ENCODE results near the gene ZYG11B. TPM values are rescaled to one million over a fixed set of nuclear protein-coding genes. Genes with fewer than 3 reads are reported as not detected.
"Not testable (repeated sequence)": the region's sequence is repeated elsewhere in the genome, so short reads cannot be mapped to it uniquely, and the experiment has no call there.

Gene ZYG11B
- polyA plus RNA-seq, 1 donor: 13.1 TPM

- no peak overlapping the region for H3K27ac ChIP-seq (ENCODE audit: low read length)
- H3K36me3 ChIP-seq (ENCODE audit: control insufficient read depth, insufficient read depth, low read length): peaks cover 32% of the 10 kb centered on the region
- DNase-seq: no peak
- H3K27me3 ChIP-seq (ENCODE audit: control insufficient read depth, insufficient read depth, low read length): no peaks in the 10 kb centered on the region
- WGBS (ENCODE audit: insufficient coverage, low lambda C conversion rate): no CpG with 5 or more reads among the region's 1 CpG
- no peak overlapping the region for H3K4me3 ChIP-seq (ENCODE audit: low read length)
- H3K9me3 ChIP-seq (ENCODE audit: control insufficient read depth, low read depth, low read length): no peaks in the 10 kb centered on the region
- no peaks in the 10 kb centered on the region for H3K4me1 ChIP-seq (ENCODE audit: control insufficient read depth, insufficient read depth, low read length)
Observed at GRCh38 chr1:52792036-52792435, 65.8 kb downstream of the ZYG11B start.

DNA sequence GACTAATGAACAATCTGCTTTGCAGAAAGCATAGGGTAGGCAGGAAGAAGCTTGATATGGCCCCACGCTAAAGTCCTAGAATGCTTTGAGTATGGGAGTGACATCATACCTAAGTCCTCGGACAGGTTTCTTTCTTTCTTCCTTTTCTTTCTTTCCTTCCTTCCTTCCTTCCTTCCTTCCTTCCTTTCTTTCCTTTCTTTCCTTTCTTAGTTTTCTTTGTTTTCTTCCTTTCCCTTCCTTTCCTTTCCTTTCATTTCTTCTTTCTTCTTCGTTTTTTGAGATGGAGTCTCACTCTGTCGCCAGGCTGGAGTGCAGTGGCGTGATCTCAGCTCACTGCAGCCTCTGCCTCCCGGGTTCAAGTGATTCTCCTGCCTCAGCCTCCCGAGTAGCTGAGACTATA, 67.5 kb downstream of the ZYG11B start:
- not testable (repeated sequence) for DNase-seq; H3K9me3 ChIP-seq (ENCODE audit: control insufficient read depth, low read depth, low read length); H3K27me3 ChIP-seq (ENCODE audit: control insufficient read depth, insufficient read depth, low read length); H3K27ac ChIP-seq (ENCODE audit: low read length); H3K4me1 ChIP-seq (ENCODE audit: control insufficient read depth, insufficient read depth, low read length); H3K4me3 ChIP-seq (ENCODE audit: low read length)
- WGBS (ENCODE audit: insufficient coverage, low lambda C conversion rate): 90% methylated on average over 2 of the region's 7 CpGs
- peaks cover 35% of the 10 kb centered on the region for H3K36me3 ChIP-seq (ENCODE audit: control insufficient read depth, insufficient read depth, low read length)

- Histone ChIP-seq H3K36me3 (ENCODE audit: control insufficient read depth, insufficient read depth, low read length) (peaks cover 29% of the 10 kb centered on the region), H3K9me3 (ENCODE audit: control insufficient read depth, low read depth, low read length) (no peaks in the 10 kb centered on the region), H3K27ac (ENCODE audit: low read length) (no peak overlapping the region), H3K4me1 (ENCODE audit: control insufficient read depth, insufficient read depth, low read length) (no peaks in the 10 kb centered on the region), H3K4me3 (ENCODE audit: low read length) (no peak overlapping the region), H3K27me3 (ENCODE audit: control insufficient read depth, insufficient read depth, low read length) (no peaks in the 10 kb centered on the region)
- WGBS (ENCODE audit: insufficient coverage, low lambda C conversion rate): 100% methylated on average over 3 of the region's 3 CpGs
- no peak for DNase-seq
Observed at GRCh38 chr1:52795464-52795863, 69.2 kb downstream of the ZYG11B start.

- peaks cover 24% of the 10 kb centered on the region for H3K36me3 ChIP-seq (ENCODE audit: control insufficient read depth, insufficient read depth, low read length)
- H3K4me1 ChIP-seq (ENCODE audit: control insufficient read depth, insufficient read depth, low read length): no peaks in the 10 kb centered on the region
- no peaks in the 10 kb centered on the region for H3K27me3 ChIP-seq (ENCODE audit: control insufficient read depth, insufficient read depth, low read length)
- WGBS (ENCODE audit: insufficient coverage, low lambda C conversion rate): no CpG with 5 or more reads among the region's 3 CpGs
- H3K27ac ChIP-seq (ENCODE audit: low read length): no peak overlapping the region
- H3K4me3 ChIP-seq (ENCODE audit: low read length): no peak overlapping the region
- no peak for DNase-seq
- no peaks in the 10 kb centered on the region for H3K9me3 ChIP-seq (ENCODE audit: control insufficient read depth, low read depth, low read length)
Observed at GRCh38 chr1:52798331-52798730, 72.1 kb downstream of the ZYG11B start.

- peaks cover 20% of the 10 kb centered on the region for H3K36me3 ChIP-seq (ENCODE audit: control insufficient read depth, insufficient read depth, low read length)
Observed at GRCh38 chr1:52801011-52801410, 74.8 kb downstream of the ZYG11B start.

DNA sequence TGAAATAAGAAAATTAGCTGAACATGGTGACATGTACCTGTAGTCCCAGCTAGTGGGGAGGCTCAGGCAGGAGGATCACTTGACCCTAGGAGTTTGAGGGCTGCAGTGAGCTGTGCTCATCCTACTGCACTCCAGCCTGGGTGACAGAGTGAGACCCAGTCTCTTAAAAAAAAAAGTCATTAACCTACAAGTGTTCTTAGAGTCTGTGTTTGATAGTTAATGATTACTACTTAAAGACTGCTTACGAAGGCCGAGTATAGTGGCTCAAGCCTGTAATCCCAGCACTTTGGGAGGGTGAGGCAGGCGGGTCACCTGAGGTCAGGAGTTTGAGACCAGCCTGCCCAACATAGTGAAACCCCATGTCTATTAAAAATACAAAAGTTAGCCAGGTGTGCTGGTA, 77.8 kb downstream of the ZYG11B start:
- DNase-seq; H3K4me1 ChIP-seq (ENCODE audit: control insufficient read depth, insufficient read depth, low read length); H3K9me3 ChIP-seq (ENCODE audit: control insufficient read depth, low read depth, low read length); H3K36me3 ChIP-seq (ENCODE audit: control insufficient read depth, insufficient read depth, low read length); H3K27ac ChIP-seq (ENCODE audit: low read length); H3K27me3 ChIP-seq (ENCODE audit: control insufficient read depth, insufficient read depth, low read length); H3K4me3 ChIP-seq (ENCODE audit: low read length): not testable (repeated sequence)
- no CpG with 5 or more reads among the region's 3 CpGs for WGBS (ENCODE audit: insufficient coverage, low lambda C conversion rate)

More at GRCh38 chr1:52801011-52801410, 74.8 kb downstream of the ZYG11B start:
- Histone ChIP-seq H3K4me1 (ENCODE audit: control insufficient read depth, insufficient read depth, low read length) (no peaks in the 10 kb centered on the region), H3K27me3 (ENCODE audit: control insufficient read depth, insufficient read depth, low read length) (no peaks in the 10 kb centered on the region), H3K9me3 (ENCODE audit: control insufficient read depth, low read depth, low read length) (no peaks in the 10 kb centered on the region), H3K27ac (ENCODE audit: low read length) (no peak overlapping the region), H3K4me3 (ENCODE audit: low read length) (no peak overlapping the region)
- DNase-seq: no peak

GRCh38 chr1:52814465-52814864, 88.2 kb downstream of the ZYG11B start:
- WGBS (ENCODE audit: insufficient coverage, low lambda C conversion rate): 100% methylated on average over 1 of the region's 2 CpGs
- no peak for DNase-seq

GRCh38 chr1:52820830-52821229, 94.6 kb downstream of the ZYG11B start:
- H3K36me3 ChIP-seq (ENCODE audit: control insufficient read depth, insufficient read depth, low read length): peaks cover 26% of the 10 kb centered on the region
- 93% methylated on average over 3 of the region's 5 CpGs for WGBS (ENCODE audit: insufficient coverage, low lambda C conversion rate)
- H3K9me3 ChIP-seq (ENCODE audit: control insufficient read depth, low read depth, low read length); H3K4me3 ChIP-seq (ENCODE audit: low read length); DNase-seq; H3K27me3 ChIP-seq (ENCODE audit: control insufficient read depth, insufficient read depth, low read length); H3K27ac ChIP-seq (ENCODE audit: low read length); H3K4me1 ChIP-seq (ENCODE audit: control insufficient read depth, insufficient read depth, low read length): not testable (repeated sequence)

More at GRCh38 chr1:52814465-52814864, 88.2 kb downstream of the ZYG11B start:
- Histone ChIP-seq H3K9me3 (ENCODE audit: control insufficient read depth, low read depth, low read length) (no peaks in the 10 kb centered on the region), H3K4me3 (ENCODE audit: low read length) (no peak overlapping the region), H3K27ac (ENCODE audit: low read length) (no peak overlapping the region), H3K36me3 (ENCODE audit: control insufficient read depth, insufficient read depth, low read length) (peaks cover 40% of the 10 kb centered on the region), H3K27me3 (ENCODE audit: control insufficient read depth, insufficient read depth, low read length) (no peaks in the 10 kb centered on the region), H3K4me1 (ENCODE audit: control insufficient read depth, insufficient read depth, low read length) (no peaks in the 10 kb centered on the region)

DNA sequence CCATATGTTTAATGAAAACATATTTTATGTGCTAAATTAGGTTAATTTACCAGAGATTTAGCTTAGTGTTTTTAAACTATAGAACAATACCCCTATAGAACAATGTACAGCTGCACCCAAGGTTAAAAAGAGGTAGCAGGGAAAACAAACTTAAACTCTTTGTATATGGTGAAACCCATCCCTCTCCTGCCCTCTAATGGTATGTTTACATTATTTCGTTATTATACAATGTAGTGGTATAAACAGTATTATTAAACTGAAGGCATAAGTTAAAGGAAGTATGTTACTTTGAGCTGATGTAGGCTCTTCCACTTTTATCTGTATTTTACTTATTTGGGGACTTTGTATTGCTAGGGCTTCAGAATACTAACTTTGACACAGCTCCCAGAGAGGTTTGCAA, 99.6 kb downstream of the ZYG11B start:
- no peak overlapping the region for H3K4me3 ChIP-seq (ENCODE audit: low read length)
- no peaks in the 10 kb centered on the region for H3K4me1 ChIP-seq (ENCODE audit: control insufficient read depth, insufficient read depth, low read length)
- DNase-seq: no peak
- no peak overlapping the region for H3K27ac ChIP-seq (ENCODE audit: low read length)
- H3K9me3 ChIP-seq (ENCODE audit: control insufficient read depth, low read depth, low read length): no peaks in the 10 kb centered on the region
- H3K36me3 ChIP-seq (ENCODE audit: control insufficient read depth, insufficient read depth, low read length): peaks cover 9% of the 10 kb centered on the region
- no CpG with 5 or more reads among the region's 1 CpG for WGBS (ENCODE audit: insufficient coverage, low lambda C conversion rate)
- no peaks in the 10 kb centered on the region for H3K27me3 ChIP-seq (ENCODE audit: control insufficient read depth, insufficient read depth, low read length)

GRCh38 chr1:52834798-52835197, 108.5 kb downstream of the ZYG11B start:
- 78% methylated on average over 1 of the region's 3 CpGs for WGBS (ENCODE audit: insufficient coverage, low lambda C conversion rate)
- Histone ChIP-seq H3K4me3 (ENCODE audit: low read length) (no peak overlapping the region), H3K27ac (ENCODE audit: low read length) (no peak overlapping the region)

GRCh38 chr1:52836035-52836434, 109.8 kb downstream of the ZYG11B start:
- Histone ChIP-seq H3K9me3 (ENCODE audit: control insufficient read depth, low read depth, low read length) (no peaks in the 10 kb centered on the region), H3K4me3 (ENCODE audit: low read length) (no peak overlapping the region), H3K36me3 (ENCODE audit: control insufficient read depth, insufficient read depth, low read length) (no peaks in the 10 kb centered on the region), H3K4me1 (ENCODE audit: control insufficient read depth, insufficient read depth, low read length) (no peaks in the 10 kb centered on the region), H3K27me3 (ENCODE audit: control insufficient read depth, insufficient read depth, low read length) (no peaks in the 10 kb centered on the region), H3K27ac (ENCODE audit: low read length) (no peak overlapping the region)
- DNase-seq: no peak
- WGBS (ENCODE audit: insufficient coverage, low lambda C conversion rate): 63% methylated on average over 2 of the region's 3 CpGs

More at GRCh38 chr1:52834798-52835197, 108.5 kb downstream of the ZYG11B start:
- H3K27me3 ChIP-seq (ENCODE audit: control insufficient read depth, insufficient read depth, low read length): no peaks in the 10 kb centered on the region
- H3K4me1 ChIP-seq (ENCODE audit: control insufficient read depth, insufficient read depth, low read length): no peaks in the 10 kb centered on the region
- no peaks in the 10 kb centered on the region for H3K9me3 ChIP-seq (ENCODE audit: control insufficient read depth, low read depth, low read length)
- H3K36me3 ChIP-seq (ENCODE audit: control insufficient read depth, insufficient read depth, low read length): no peaks in the 10 kb centered on the region
- no peak for DNase-seq

Measured in large intestine (tissue), 3 donors.